Spleen (tissue), 7 donors: ENCODE data around the gene ATF4.

Experiments used
- CTCF ChIP-seq, 11 experiments: fragments of 200-600 bp in 7 of 11; fragments of 450-650 bp in 4 of 11; sonication (generic) in 4 of 11; IDR thresholded peaks in 8 of 11; conservative IDR thresholded peaks in 3 of 11; 1 replicate in 7 of 11; 2 replicates in 4 of 11; pipeline versions ENCODE4 v1.4.0 to v1.8.0; 2016 to 2021; ENCODE audit warnings: antibody characterized with exemption in 11 of 11, inconsistent platforms in 4 of 11, mild to moderate bottlenecking in 1 of 11
- POLR2AphosphoS5 ChIP-seq, 3 donors: sonication (generic); formaldehyde crosslinking; IDR thresholded peaks; one replicate each; pipeline ENCODE4 v1.5.1; 2017; ENCODE audit warnings: antibody characterized with exemption in 3 of 3
- donor health status: DM: no; HTN: no; CAD: no; lungs with moderate emphysema.
- donor health status: DM: no; HTN: no; CAD: no.
- donor health status: DM: no; HTN: no; CAD: no.

- TF ChIP-seq CTCF (IDR thresholded peaks at IDR 0.05 in 8 of 11, conservative IDR thresholded peaks at IDR 0.05 in 3 of 11) (no peak), POLR2AphosphoS5 (IDR thresholded peaks at IDR 0.05) (no peak)
Observed at GRCh38 chr22:39481054-39481453, 39.3 kb upstream of the ATF4 start.
